SH-SY5Y (cell line): ENCODE measurements around the gene ANKRD24.

Experiments used
- GATA2 ChIP-seq: IDR thresholded peaks from 2 replicates; pipeline ENCODE4 v1.6.1; 2011; ENCODE audit warnings: mild to moderate bottlenecking, low read depth, low read length
- GATA3 ChIP-seq: IDR thresholded peaks from 2 replicates; pipeline ENCODE4 v1.6.1; 2011; ENCODE audit warnings: low read depth, mild to moderate bottlenecking, low read length, moderate library complexity

Gene ANKRD24

DNA sequence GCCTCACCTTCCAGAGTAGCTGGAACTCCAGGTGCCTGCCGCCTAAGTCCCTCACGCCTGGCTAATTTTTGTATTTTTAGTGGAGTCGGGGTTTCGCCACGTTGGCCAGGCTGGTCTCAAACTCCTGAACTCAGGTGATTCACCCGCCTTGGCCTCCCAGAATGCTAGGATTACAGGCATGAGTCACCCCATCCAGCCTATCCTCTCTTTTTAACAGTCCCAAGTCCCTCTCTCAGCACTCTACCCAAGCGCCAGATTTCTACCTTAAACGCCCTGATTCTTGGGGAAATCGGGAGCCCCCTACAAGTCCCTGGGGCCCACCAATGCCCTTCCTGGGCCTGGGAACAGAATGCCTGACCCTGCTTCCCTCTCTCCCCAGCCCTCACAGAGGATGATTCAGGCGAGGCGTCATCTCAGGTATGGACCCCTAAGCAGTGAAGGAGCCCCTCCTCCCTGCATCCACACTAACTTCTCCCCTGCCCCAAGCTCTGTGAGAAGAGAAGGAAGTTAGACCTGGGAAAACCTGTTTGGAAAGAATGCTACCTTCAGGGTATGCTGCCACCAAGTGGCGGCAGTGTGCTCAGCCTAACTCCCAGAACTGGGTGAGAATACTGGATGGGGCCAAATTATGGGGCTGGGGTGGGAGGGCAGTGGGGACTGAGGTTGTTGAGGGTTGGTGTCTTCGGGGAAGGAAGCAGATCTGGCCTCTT lies 26.1 kb downstream of the ANKRD24 start:
- TF ChIP-seq GATA3 (no peak), GATA2 (no peak)

DNA sequence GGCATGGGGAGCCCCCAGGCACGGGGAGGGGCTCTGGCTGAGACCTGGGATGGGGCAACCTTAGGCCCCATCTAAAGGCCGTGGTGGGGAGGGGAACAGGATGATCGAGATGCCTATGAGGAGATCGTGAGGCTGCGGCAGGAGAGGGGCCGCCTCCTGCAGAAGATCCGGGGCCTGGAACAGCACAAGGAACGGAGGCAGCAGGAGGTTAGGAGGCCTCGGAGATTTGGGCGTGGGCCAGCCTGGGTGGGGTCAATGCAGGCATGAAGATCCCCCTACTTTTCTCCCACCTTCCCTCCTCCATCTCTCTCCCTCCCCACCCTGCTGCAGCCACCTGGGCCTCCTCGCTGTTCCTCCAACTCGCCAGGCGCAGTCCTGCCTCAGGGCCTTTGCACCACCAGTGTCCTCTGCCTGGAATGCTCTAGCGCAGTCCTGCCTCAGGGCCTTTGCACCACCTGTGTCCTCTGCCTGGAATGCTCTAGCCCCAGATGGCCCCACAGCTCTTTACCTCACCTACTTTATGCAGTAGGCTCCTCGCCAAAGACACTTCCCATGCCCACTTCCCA lies 27.8 kb downstream of the ANKRD24 start:
- TF ChIP-seq GATA3 (no peak), GATA2 (no peak)

DNA sequence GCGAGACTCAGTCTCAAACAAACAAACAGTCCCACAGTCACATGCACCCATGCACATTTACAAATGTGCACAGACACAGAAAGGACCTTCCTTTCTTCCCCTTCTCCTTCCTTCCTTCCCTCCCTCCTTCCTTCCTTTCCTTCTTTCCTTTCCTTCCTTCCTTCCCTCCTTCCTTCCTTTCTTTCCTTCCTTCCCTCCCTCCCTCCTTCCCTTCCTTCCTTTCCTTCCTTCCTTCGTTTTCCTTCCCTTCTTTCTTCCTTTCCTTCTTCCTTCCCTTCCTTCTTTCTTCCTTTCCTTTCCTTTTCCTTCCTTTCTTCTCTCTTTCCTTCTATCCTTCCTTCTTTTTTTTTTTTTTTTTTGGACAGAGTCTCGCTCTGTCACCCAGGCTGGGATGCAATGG lies 30.6 kb downstream of the ANKRD24 start:
- no peak for TF ChIP-seq GATA3
- TF ChIP-seq GATA2, result no peak

DNA sequence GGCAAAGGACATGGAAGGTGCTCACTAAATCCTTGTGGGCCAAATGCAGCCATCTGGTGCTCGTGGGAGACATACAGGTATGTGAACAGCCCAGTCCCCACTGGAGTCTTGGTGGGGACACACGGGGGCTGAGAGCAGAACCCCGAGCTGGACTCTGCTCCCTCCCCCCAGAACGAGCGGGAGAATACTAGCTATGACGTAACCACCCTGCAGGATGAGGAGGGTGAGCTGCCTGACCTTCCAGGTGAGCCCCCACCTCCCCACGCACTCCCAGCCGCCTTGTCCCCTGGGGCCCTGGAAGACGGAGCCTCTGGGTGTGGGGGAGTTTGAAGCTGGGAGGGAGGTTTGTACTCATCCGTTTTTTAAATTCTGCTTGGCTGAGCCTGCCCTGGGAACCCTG lies 33.3 kb downstream of the ANKRD24 start:
- TF ChIP-seq GATA2 (no peak), GATA3 (no peak)

DNA sequence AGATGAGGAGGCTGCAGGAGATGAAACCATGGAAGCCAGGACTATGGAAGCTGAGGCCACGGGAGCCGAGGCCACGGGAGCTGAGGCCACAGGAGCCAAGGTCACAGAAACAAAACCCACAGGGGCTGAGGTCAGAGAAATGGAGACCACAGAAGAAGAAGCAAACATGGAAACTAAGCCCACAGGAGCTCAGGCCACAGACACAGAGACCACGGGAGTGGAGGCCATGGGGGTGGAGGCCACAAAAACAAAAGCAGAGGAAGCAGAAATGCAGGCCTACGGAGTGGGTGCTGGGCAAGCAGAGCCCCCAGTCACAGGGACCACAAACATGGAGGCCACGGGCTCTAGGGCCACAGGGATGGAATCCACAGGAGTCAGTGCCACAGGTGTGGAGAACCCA lies 34.4 kb downstream of the ANKRD24 start:
- TF ChIP-seq GATA3 (no peak), GATA2 (no peak)

DNA sequence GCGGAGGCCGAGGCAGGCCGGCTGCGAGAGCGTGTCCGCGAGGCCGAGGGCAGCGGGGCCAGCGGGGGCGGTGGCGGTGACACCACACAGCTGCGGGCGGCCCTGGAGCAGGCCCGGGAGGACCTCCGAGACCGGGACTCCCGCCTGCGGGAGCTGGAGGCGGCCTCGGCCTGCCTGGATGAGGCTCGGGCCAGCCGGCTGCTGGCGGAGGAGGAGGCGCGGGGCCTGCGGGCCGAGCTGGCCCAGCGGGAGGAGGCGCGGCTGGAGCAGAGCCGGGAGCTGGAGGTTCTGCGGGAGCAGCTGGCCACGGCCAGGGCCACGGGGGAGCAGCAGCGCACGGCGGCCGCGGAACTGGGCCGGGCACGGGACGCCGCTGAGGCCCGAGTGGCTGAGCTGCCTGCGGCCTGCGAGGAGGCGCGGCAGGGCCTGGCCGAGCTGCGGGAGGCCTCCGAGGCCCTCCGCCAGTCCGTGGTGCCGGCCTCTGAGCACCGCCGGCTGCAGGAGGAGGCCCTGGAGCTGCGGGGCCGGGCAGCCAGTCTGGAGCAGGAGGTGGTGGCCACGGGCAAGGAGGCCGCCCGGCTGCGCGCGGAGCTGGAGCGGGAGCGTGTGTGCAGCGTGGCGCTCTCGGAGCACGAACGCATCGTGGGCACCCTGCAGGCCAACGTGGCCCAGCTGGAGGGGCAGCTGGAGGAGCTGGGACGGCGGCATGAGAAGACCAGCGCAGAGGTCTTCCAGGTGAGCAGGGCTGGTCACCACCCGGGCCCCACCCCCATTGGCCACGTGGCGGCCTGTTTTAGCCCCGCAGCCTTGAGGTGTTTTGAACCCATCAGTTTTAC lies 35.2 kb downstream of the ANKRD24 start:
- no peak for TF ChIP-seq GATA2
- TF ChIP-seq GATA3, result no peak

DNA sequence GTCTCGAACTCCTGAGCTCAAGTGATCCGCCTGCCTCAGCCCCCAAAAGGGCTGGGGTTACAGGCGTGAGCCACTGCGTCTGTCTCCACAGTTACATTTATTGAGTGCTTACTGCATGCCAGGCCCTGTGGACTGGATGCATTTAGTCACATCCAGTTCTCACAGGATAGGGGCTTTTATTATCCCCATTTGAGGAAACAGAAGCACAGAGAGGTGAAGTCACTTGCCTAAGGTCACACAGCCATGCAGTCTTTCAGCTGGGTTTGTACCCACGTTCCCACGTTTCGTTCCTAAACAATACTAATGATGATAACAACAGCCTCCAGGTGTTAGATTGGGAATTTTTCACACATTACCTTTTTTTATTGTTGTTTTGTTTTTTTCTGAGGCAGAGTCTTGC lies 37.7 kb downstream of the ANKRD24 start:
- TF ChIP-seq GATA2 (no peak), GATA3 (no peak)

DNA sequence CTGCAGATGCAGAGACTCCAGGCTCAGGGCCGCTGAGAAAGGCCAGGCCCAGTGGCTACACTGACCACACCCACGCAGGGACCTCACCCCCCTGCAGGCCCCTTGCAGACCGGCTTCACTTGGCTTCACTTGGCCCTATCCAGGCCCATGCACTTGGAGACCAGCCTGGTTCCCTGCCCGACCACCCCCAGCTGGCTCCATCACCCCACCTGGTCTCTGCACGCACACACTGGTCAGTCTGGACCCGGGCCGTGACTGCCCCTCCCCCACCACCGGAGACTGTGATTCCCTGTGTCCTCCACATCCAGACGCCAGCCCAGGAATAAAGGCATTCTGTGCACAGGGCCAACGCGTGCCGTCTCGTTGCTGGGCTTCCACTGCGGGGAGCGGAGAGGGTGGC lies 42.0 kb downstream of the ANKRD24 start:
- no peak for TF ChIP-seq GATA2
- TF ChIP-seq GATA3, result no peak

DNA sequence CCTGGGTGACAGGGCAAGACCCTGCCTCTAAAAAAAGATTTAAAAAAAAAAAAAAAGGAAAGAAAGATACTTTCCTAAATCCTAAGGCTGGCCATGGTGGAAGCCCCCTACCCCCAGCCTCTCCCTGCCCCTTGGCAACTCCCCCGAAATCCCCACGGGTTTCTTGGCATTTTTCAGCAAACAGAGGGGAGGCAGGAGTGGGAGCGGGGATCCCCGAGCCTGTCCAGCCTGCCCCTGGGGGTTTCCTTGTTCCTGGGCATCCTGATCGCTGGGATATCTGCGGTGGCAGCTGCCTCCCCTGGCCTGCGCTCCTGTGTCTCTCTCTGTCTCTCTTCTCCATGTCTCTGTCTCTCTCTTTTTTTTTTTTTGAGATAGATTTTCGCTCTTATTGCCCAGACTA lies 43.4 kb downstream of the ANKRD24 start:
- TF ChIP-seq GATA3 (no peak), GATA2 (no peak)

DNA sequence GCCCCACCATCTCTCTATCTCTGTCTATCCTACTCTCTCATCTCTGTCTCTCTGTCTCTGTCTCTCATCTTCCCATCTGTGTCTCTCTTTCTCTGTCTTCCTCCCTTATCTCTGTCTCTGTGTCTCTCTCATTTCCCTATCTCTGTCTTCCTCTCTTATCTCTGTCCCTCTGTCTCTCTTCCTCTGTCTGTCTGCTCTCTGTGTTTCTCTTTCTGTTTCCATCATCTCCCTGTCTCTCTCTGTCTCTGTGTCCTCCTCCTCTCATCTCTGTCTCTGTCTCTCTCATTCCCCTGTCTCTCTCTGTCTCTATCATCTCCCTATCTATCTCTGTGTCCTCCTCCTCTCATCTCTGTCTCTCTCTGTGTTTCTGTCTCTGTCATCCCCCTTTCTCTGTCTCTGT lies 45.3 kb downstream of the ANKRD24 start:
- no peak for TF ChIP-seq GATA2

DNA sequence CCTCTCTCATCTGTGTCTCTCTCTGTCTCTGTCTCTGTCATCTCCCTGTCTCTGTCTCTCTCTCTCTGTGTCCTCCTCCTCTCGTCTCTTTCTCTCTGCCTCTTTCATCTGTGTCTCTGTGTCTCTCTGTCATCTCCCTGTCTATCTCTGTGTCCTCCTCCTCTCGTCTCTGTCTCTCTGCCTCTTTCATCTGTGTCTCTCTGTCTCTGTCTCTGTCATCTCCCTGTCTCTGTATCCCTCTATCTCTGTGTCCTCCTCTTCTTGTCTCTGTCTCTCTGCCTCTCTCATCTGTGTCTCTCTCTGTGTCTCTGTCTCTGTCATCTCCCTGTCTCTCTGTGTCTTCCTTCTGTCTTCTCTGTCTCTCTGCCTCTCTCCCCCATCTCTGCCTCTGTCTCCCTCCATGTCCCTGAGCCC lies 46.3 kb downstream of the ANKRD24 start:
- TF ChIP-seq GATA2 (no peak), GATA3 (no peak)

DNA sequence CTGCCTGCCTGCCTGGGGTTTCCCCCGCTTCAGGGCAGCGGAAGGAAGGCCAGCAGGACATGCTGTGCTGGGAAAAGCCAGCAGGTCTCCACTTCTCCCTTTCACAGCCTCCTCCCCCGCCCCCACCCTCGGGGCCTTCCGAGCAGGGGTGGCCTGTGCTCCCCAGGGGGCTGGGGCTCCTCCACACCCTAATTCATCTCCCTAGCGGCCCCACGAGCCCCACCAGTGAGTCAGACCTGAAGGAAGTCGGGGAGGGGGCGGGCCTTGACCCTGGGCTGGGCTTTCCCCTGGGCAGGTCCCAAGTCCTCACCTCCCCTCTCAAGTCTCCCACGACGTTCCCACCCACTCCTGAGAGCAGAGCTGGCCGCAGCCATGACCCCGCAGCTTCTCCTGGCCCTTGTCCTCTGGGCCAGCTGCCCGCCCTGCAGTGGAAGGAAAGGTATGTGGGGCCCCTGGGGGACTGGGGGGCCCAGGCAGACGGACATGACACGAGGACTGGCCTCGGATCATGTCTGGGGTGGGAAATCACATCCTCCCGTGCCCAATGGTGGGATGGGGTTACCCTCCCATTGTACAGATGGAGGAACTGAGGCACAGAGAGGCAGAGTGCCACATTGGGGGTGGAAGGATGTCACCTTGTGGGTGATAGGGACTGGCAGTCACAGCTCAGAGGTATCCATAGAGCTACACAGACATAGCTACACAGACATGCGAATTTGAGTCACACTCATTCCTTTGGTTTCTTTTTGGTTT lies 46.9 kb downstream of the ANKRD24 start, which contains the start of gene EBI3:
TSS of gene EBI3 (plus strand) at position 345 of the 753 bp plus-strand sequence. CDS start at position 373, 28 bp downstream.
- no peak for TF ChIP-seq GATA3
- TF ChIP-seq GATA2, result no peak

DNA sequence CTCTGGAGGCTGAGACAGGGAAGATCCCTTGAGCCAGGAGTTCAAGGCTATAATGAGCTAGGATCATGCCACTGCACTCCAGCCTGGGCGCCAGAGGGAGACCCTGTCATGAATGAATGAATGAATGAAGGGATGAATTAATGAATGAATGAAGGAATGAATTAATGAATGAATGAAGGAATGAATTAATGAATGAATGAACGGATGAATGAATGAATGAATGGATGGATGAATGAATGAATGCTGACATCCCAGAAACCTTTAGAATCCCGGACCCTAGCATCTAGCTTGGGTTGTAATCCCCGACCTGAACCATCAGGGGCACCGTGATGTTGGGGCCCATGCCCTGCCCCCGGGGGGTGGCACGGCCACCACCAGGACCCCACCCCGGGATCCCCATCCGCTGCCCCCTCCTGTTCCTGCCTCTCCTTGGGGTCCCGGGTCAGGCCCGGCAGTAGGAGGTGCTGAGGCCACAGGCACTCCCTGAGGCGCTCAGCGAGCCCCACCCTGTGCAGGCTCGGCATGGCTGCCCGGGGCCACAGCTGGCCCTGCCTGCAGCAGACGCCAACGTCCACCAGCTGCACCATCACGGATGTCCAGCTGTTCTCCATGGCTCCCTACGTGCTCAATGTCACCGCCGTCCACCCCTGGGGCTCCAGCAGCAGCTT lies 50.3 kb downstream of the ANKRD24 start:
- TF ChIP-seq GATA3 (no peak), GATA2 (no peak)
